Measurements from ENCODE around the gene TUBGCP2.

TUBGCP2 gene

GRCh38 chr10:133230387-133231195, 78.1 kb downstream of the TUBGCP2 start:
- no peak for DNase-seq (ENCODE audit: low read depth in 1 of 2, low spot score in 1 of 2)

GRCh38 chr10:133230044-133230361, 78.7 kb downstream of the TUBGCP2 start, which contains the start of gene UTF1:
TSS of gene UTF1 (plus strand) at chr10:133230217. CDS start at chr10:133230289, 72 bp downstream.
- DNase-seq (ENCODE audit: low read depth in 1 of 2, low spot score in 1 of 2): no peak

DNA sequence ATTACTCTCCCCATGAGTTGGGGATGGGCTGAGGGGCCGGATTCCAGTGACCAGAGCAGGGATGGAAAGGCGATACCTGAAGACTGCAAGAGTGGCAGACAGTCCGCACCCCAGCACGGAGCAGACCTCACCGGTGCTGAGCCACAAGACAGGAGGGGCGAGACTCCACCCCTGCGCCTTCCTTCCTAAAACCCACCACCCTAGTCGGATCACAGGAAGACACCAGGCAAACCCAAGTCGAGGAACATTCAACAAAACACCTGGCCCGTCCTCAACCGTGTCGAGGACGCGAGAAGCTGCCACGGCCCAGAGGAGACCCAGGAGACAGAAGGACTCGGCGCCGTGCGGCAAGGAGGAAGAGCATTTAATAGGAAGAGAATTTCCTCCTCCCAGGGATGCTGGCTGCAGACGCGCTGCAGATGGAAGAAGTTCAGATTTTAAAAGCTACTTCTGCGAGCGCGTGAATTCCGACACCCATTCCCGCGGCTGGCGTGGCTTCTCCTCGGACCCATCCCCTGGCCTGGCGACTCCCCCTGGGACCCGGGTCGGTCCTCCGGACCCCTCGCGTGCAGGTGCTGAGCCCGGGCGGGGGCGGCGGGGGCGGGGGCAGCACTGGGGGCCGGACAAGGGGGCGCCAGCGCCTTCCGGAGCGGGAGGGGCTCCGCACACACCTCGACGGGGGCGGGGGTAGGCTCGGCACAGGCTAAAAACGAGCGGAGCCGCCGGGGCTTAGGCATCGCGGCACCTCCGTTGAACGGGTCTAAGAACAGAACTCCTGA, 79.2 kb downstream of the TUBGCP2 start:
- no peak for DNase-seq (ENCODE audit: low read depth in 1 of 2, low spot score in 1 of 2)
